ENCODE data around the gene TSPOAP1.
"Not testable (repeated sequence)": the region's sequence is repeated elsewhere in the genome, so short reads cannot be mapped to it uniquely, and the experiment has no call there.

The TSPOAP1 gene

GRCh38 chr17:58360296-58361063 is 31.9 kb upstream of the TSPOAP1 start:
- no peak for DNase-seq

DNA sequence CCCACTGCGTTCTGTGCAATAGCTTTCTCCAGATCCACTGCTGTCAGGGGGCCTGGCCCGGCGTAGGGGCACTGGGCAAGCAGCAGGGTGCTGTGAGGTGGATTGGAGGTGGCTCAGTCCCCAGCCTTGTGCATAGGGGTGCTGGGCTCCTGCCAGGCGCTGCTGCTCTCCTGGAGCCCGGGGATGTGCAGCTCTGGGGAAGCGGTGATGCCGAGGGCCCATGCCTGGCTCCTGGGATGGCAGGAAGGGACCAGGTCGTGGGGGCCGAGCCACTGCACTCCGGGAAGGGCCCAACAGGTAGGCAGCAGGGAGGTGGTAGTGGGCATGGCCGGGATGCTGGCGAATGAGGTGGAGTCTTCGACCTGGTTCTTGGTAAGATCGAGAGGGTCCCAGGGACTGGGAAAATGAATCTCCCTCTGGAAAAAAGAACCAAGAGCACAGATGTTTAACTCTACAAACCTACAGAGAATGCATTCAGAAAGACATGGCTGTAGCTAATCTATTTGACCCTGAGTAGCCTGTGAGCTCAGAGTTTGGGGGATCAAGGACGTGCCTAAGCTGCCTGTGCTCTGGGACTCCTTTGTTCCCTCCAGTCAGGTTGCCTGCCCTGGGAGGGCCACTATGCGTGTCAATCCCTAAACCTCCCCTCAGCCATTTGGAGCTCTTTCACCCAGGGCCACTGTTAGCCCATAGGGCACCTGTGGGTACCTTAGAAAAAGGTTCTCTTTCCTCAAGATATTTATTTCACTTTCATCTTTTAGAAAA is 30.0 kb upstream of the TSPOAP1 start:
- no peak for DNase-seq

GRCh38 chr17:58357312-58358297 is 29.0 kb upstream of the TSPOAP1 start:
- DNase-seq, result no peak

- DNase-seq, result no peak
Observed at GRCh38 chr17:58356231-58356630, 27.6 kb upstream of the TSPOAP1 start.

GRCh38 chr17:58354541-58355216 is 26.1 kb upstream of the TSPOAP1 start:
- no peak for DNase-seq

GRCh38 chr17:58353389-58353825 is 24.8 kb upstream of the TSPOAP1 start:
- no peak for DNase-seq

- no peak for DNase-seq
Observed at GRCh38 chr17:58352596-58353388, 24.2 kb upstream of the TSPOAP1 start.

GRCh38 chr17:58351831-58352595 is 23.4 kb upstream of the TSPOAP1 start, which contains the start of gene SUPT4H1:
TSS of gene SUPT4H1 (minus strand) at chr17:58352201. CDS start at chr17:58352135, 66 bp downstream.
- peak; percentile 72 for DNase-seq

DNA sequence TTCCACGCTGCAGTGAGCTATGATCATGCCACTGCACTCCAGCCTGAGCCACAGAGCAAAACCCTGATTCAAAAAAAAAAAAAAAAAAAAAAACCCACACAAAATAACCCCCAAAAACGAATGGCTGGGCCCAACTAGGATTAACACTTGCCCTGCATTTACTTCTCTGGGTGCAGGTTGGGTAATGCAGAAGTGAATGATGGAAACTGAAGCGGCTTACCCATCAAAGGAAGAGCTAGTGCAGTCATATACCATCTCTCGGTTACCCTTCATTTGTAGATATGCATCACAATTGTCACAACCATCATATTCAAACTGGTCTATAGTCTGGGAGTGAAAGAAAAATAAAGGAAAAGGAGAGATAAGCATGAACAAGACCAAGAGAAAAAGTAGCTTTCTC is 22.6 kb upstream of the TSPOAP1 start:
- no peak for DNase-seq

DNA sequence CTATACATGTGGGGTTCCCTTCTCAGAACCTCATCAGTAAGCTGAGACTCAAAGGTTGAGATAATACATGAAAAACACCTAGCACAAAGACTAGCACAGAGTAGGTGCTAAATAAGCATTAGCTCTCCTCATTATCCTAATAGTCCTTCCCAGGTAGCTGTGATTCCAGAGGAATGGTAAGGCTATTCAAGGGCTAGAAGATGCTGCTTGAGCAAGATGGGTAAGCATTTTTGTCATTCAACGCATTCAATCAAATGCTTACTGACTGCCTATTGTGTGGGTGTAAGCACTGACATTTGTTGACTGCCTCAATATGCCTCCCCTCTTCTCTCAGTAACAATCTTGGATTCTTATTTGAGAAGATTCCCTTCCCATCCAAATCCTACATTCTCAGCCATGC is 19.4 kb upstream of the TSPOAP1 start:
- DNase-seq, result no peak

GRCh38 chr17:58345500-58345899 is 16.9 kb upstream of the TSPOAP1 start:
- no peak for DNase-seq

DNA sequence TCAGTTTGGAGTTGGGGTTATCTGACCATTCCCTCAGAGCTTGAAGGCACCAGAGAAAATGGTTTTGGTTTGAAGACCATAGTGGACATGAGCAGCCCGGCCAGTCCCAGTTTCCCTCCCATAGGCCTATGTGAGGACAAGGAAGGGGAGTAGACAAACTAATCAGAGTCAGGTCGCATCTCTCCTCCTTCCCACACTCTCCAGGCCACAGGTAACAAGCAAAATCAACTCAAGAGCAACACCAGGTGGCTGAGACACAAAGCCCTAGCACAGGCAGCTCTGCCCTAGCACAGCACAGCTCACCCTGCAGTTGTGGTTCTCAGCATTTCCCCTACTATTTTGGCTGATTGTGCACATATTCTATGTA is 16.2 kb upstream of the TSPOAP1 start:
- no peak for DNase-seq

- DNase-seq, result no peak
Observed at GRCh38 chr17:58344047-58344790, 15.6 kb upstream of the TSPOAP1 start.

- DNase-seq, result no peak
Observed at GRCh38 chr17:58343131-58343530, 14.5 kb upstream of the TSPOAP1 start.

DNA sequence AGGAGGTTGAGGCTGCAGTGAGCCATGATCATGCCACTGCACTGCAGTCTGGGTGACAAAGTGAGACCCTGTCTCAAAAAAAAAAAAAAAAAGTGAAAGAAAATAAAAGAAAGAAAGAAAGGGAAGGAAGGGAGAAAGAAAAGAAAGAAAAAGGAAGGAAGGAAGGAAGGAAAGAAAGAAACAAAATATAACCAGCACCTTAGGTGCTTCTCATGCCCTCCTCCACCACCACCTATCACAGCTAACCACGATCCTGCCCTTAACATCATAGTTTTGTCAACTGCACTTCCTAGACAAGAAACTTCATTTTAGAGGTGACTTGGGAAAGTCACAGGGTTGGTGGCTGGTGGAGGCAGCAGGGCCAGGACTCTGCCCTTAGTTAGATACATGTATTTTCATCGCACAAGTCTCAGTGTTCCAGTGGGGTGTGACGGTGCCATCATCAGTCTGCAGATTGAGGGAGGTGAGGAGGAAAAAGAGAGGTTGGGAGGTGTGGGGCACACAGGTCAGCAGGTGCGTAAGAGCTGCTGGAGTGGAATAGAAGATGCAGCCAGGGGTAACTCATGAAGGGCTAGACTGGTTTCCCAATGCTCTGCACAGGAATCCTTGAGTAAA is 13.4 kb upstream of the TSPOAP1 start:
- DNase-seq, result no peak

DNA sequence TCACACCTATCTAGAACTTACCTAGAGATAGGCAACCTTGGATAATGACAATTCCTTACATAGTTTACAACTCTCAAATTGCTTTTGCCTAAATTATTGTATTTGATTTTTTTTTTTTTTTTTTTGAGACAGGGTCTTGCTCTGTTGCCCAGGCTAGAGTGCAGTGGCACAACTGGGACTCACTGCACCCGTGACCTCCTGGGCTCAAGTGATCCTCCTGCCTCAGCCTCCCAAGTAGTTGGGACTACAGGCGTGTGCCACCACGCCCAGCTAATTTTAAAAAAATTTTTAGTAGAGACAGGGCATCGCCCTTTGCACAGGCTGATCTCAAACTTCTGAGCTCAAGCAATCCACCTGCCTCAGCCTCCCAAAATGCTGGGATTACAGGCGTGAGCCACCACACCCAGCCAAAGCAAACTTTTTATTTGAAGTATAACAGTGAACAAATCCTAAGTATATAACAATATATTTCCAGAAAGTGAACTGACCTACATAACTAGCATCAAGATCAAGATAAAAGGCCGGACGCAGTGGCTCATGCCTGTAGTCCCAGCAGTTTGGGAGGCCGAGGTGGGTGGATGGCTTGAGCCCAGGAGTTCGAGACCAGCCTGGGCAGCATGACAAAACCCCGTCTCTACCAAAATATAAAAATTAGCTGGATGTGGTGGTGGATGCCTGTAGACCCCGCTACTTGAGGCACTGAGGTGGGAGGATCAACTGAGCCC is 12.7 kb upstream of the TSPOAP1 start:
- not testable (repeated sequence) for DNase-seq

GRCh38 chr17:58340405-58340876 is 11.8 kb upstream of the TSPOAP1 start:
- DNase-seq, result no peak

DNA sequence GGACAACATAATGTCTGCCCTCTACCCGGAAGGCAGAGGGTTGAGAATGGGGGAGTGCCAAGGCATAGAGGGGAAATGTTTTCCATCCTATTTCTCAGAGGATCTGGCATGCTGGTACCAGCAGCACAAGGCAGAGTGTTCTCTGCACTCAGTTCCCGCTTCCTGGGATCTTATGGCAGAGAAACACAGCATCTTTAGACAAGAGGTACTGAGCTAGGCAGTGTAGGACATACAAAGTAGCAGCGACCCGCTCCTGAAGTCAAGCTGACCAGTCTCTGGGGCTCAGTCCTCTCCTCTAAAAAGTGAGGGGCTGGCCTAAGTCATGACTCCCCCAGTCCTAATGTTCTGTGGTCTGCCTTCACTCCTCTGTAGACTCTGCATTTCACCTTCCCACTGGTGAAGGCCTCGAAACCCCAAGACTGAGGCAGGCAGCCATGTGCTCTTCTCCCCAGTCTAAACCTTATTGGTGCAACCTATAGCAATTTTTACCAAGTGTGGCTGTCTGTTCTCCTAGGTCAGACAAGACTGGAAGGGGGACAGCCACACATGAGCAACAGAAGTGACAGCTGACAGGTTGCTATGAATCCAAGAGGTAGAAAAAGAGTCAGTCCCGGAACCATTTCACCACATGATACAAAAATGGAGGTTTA is 11.3 kb upstream of the TSPOAP1 start:
- no peak for DNase-seq
